Activated naive CD8-positive, alpha-beta T cell treated with anti-CD3 and anti-CD28 coated beads, Interleukin-2, amount 50 U/mL, for 24 hours (primary cell): Measurements from ENCODE around the gene C6orf62.
"Not testable (repeated sequence)": the region's sequence is repeated elsewhere in the genome, so short reads cannot be mapped to it uniquely, and the experiment has no call there.

Source experiments
- ATAC-seq: fragments of 150-1000 bp; cut with Tn5 transposase; one replicate; pipeline ENCODE4 v1.10.0; 2021
- DNase-seq: peaks from one replicate; pipeline ENCODE4 v3.0.0; 2021
- H3K27ac Mint-ChIP-seq: one replicate; pipeline ENCODE4 v1.8.0; 2021; ENCODE audit warnings: mild to moderate bottlenecking, mixed read lengths
- H3K27me3 Mint-ChIP-seq: one replicate; pipeline ENCODE4 v1.8.0; 2021; ENCODE audit warnings: mixed read lengths
- H3K36me3 Mint-ChIP-seq: one replicate; pipeline ENCODE4 v1.8.0; 2021; ENCODE audit warnings: low read depth, mixed read lengths
- H3K4me1 Mint-ChIP-seq: one replicate; pipeline ENCODE4 v1.8.0; 2021; ENCODE audit warnings: mixed read lengths
- H3K4me3 Mint-ChIP-seq: one replicate; pipeline ENCODE4 v1.8.0; 2021; ENCODE audit warnings: mild to moderate bottlenecking, moderate library complexity, mixed read lengths
- H3K9me3 Mint-ChIP-seq: one replicate; pipeline ENCODE4 v1.8.0; 2021; ENCODE audit warnings: mixed read lengths

Gene C6orf62

DNA sequence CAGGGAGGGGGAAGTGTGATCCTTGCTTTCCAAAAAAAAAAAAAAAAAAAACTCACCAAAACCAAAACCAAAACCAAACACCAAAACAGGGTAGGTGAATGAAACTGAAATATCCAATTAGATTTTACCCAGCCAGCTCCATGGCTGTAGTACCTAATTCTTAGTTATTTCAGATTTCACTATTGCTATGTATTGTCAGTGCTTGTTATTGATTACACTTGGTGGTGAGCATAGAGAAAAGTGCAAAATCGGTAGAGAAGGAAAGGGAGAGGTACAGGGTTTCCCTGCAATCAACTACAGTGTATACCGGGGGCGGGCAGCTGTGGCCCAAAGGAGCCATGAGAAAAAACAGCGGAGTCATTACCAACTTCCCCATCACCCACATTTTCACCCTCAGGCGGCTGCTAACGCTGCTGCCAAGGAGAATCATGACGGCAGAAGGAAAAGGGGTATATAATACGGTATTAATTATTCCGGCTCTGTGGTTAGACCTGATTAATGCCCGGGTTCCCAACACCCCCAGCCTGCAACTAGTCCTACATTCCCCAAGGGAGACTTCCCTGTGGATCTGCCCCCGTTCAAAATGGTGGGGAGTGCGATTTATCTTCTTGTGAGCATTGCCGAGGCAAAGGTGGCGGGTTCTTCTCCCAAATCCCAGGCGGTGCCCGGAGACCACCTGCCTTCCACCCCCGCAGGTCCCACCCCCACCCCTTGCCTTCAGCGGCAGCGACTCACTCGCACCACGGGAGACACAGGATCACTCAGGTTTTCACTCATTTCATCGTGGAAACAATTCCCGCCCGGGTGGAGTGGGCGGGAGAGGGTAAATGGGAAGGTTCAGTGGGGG is at the start of gene C6orf62:
C6orf62 (minus strand) TSS at position 30 of the 847 bp plus-strand sequence. CDS start 486 bp downstream, outside the sequence.
- Mint-ChIP-seq H3K4me3 (peak within 1 kb of the TSS; percentile 97), H3K4me1 (peaks cover 61% of the 10 kb centered on the region), H3K27me3 (no peaks in the 10 kb centered on the region), H3K36me3 (peaks cover 52% of the 10 kb centered on the region), H3K9me3 (no peaks in the 10 kb centered on the region), H3K27ac (peak within 1 kb of the TSS; percentile 99)
- DNase-seq (peak; percentile 62), ATAC-seq (no peak)

DNA sequence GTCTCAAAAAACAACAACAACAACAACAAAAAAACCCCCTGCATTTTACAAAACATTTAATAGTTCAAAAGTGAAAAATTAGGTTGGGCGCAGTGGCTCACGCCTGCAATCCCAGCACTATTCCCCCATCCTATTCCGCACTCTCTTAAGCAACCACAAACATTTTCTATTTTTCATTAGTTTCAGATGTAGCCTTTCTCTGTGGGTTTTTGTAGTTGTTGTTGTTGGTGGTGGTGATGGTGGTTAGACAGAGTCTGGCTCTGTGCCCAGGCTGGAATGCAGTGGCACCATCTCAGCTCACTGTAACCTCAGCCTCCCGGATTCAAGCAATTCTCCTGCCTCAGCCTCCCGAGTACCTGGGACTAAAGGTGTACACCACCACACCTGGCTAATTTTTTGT is 49.4 kb upstream of the C6orf62 start:
- Mint-ChIP-seq H3K9me3 (no peaks in the 10 kb centered on the region), H3K4me1 (peaks cover 2% of the 10 kb centered on the region), H3K27ac (no peak overlapping the region), H3K4me3 (no peak overlapping the region), H3K27me3 (no peaks in the 10 kb centered on the region), H3K36me3 (no peaks in the 10 kb centered on the region)
- DNase-seq, result no peak
- ATAC-seq, result no peak

- Mint-ChIP-seq H3K9me3 (no peaks in the 10 kb centered on the region), H3K4me3 (no peak overlapping the region), H3K27me3 (no peaks in the 10 kb centered on the region), H3K36me3 (no peaks in the 10 kb centered on the region), H3K4me1 (peaks cover 2% of the 10 kb centered on the region), H3K27ac (no peak overlapping the region)
- DNase-seq (no peak), ATAC-seq (peak; percentile 63)
Measured at GRCh38 chr6:24766680-24767462, 47.9 kb upstream of the C6orf62 start.

DNA sequence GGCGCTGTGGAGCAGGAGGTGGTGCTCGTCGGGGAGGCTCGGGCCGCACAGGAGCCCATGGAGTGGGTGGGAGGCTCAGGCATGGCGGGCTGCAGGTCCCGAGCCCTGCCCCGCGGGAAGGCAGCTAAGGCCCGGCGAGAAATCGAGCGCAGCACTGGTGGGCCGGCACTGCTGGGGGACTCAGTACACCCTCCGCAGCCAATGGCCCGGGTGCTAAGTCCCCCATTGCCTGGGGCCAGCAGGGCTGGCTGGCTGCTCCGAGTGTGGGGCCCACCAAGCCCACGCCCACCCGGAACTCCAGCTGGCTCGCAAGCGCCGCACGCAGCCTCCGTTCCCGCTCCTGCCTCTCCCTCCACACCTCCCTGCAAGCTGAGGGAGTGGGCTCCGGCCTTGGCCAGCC is 47.0 kb upstream of the C6orf62 start:
- H3K9me3 Mint-ChIP-seq, ATAC-seq: not testable (repeated sequence)

DNA sequence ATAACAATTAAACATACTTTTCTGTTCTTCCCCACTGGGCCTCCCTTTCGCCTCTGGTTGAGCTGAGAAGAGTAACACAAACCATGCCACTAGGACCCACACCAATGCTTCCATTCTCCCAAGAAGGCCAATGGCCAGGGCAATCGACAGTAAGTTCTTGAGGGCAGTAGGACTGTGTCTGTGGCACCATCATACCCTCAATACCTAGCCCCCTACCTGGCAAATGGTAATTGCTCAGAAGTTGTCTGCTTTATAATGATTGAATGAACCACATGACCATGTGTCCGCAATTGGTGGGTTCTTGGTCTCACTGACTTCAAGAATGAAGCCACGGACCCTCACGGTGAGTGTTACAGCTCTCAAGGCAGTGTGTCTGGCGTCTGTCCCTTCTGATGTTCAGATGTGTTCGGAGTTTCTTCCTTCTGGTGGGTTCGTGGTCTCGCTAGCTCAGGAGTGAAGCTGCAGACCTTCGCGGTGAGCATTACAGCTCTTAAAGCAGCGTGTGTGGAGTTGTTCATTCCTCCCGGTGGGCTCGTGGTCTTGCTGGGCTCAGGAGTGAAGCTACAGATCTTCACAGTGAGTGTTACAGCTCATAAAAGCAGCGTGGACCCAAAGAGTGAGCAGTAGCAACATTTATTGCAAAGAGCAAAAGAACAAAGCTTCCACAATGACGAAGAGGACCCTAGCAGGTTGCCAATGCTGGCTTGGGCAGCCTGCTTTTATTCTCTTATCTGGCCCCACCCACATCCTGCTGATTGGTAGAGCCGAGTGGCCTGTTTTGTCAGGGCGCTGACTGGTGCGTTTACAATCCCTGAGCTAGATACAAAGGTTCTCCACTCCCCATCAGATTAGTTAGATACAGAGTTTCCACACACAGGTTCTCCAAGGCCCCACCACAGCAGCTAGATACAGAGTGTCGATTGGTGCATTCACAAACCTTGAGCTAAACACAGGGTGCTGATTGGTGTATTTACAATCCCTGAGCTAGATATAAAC is 46.2 kb upstream of the C6orf62 start:
- peak overlapping the region; percentile 13 for H3K27ac Mint-ChIP-seq
- H3K4me3 Mint-ChIP-seq, H3K4me1 Mint-ChIP-seq, H3K9me3 Mint-ChIP-seq, DNase-seq, H3K27me3 Mint-ChIP-seq, H3K36me3 Mint-ChIP-seq: not testable (repeated sequence)
- ATAC-seq, result peak; percentile 28

More for the DNA sequence above, 47.0 kb upstream of the C6orf62 start:
- H3K27me3 Mint-ChIP-seq, DNase-seq, H3K36me3 Mint-ChIP-seq, H3K4me3 Mint-ChIP-seq, H3K27ac Mint-ChIP-seq, H3K4me1 Mint-ChIP-seq: not testable (repeated sequence)

GRCh38 chr6:24763578-24763977 is 44.6 kb upstream of the C6orf62 start:
- no peaks in the 10 kb centered on the region for H3K9me3 Mint-ChIP-seq
- no peak overlapping the region for H3K4me3 Mint-ChIP-seq
- no peaks in the 10 kb centered on the region for H3K27me3 Mint-ChIP-seq

DNA sequence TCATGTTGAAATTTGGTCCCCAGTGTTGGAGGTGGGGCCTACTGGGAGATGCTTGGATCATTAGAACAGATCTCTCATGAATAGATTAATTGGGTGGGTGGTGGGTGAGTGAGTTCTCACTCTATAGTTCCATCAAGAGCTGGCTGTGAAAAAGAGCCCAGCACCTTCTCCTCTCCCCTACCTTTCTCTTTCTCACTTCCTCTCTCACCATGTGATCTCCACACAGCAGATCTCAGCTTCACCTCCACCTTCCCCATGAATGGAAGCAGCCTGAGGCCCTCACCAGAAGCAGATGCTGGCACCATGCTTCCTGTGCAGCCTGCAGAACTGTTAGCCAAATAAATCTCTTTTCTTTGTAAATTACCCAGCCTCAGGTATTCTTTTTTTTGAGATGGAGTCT is 42.9 kb upstream of the C6orf62 start:
- peaks cover 2% of the 10 kb centered on the region for H3K4me1 Mint-ChIP-seq
- no peaks in the 10 kb centered on the region for H3K36me3 Mint-ChIP-seq
- no peak overlapping the region for H3K4me3 Mint-ChIP-seq
- DNase-seq, result no peak
- no peaks in the 10 kb centered on the region for H3K9me3 Mint-ChIP-seq
- no peak for ATAC-seq
- no peaks in the 10 kb centered on the region for H3K27me3 Mint-ChIP-seq
- no peak overlapping the region for H3K27ac Mint-ChIP-seq

More at GRCh38 chr6:24763578-24763977, 44.6 kb upstream of the C6orf62 start:
- DNase-seq (no peak), ATAC-seq (no peak)
- Mint-ChIP-seq H3K27ac (no peak overlapping the region), H3K4me1 (peaks cover 2% of the 10 kb centered on the region), H3K36me3 (no peaks in the 10 kb centered on the region)

GRCh38 chr6:24761193-24761835 is 42.4 kb upstream of the C6orf62 start:
- Mint-ChIP-seq H3K9me3 (no peaks in the 10 kb centered on the region), H3K27ac (no peak overlapping the region), H3K36me3 (no peaks in the 10 kb centered on the region), H3K4me1 (peaks cover 2% of the 10 kb centered on the region), H3K27me3 (no peaks in the 10 kb centered on the region), H3K4me3 (no peak overlapping the region)
- ATAC-seq, result no peak
- no peak for DNase-seq

- Mint-ChIP-seq H3K27ac (no peak overlapping the region), H3K4me1 (peaks cover 1% of the 10 kb centered on the region), H3K4me3 (no peak overlapping the region), H3K36me3 (no peaks in the 10 kb centered on the region), H3K9me3 (no peaks in the 10 kb centered on the region), H3K27me3 (no peaks in the 10 kb centered on the region)
- ATAC-seq (no peak), DNase-seq (no peak)
Measured at GRCh38 chr6:24760210-24760609, 41.3 kb upstream of the C6orf62 start.

- no peaks in the 10 kb centered on the region for H3K9me3 Mint-ChIP-seq
- no peak overlapping the region for H3K4me3 Mint-ChIP-seq
- no peaks in the 10 kb centered on the region for H3K27me3 Mint-ChIP-seq
- DNase-seq (no peak), ATAC-seq (no peak)
- no peaks in the 10 kb centered on the region for H3K4me1 Mint-ChIP-seq
- H3K27ac Mint-ChIP-seq, result no peak overlapping the region
- no peaks in the 10 kb centered on the region for H3K36me3 Mint-ChIP-seq
Measured at GRCh38 chr6:24759718-24760117, 40.8 kb upstream of the C6orf62 start.

- ATAC-seq (no peak), DNase-seq (no peak)
- H3K9me3 Mint-ChIP-seq, result peaks cover 8% of the 10 kb centered on the region
- H3K36me3 Mint-ChIP-seq, result peaks cover 1% of the 10 kb centered on the region
- H3K4me1 Mint-ChIP-seq, result no peaks in the 10 kb centered on the region
- H3K27ac Mint-ChIP-seq, result no peak overlapping the region
- H3K4me3 Mint-ChIP-seq, result no peak overlapping the region
- H3K27me3 Mint-ChIP-seq, result peaks cover under 1% of the 10 kb centered on the region
Measured at GRCh38 chr6:24757611-24758010, 38.7 kb upstream of the C6orf62 start.

DNA sequence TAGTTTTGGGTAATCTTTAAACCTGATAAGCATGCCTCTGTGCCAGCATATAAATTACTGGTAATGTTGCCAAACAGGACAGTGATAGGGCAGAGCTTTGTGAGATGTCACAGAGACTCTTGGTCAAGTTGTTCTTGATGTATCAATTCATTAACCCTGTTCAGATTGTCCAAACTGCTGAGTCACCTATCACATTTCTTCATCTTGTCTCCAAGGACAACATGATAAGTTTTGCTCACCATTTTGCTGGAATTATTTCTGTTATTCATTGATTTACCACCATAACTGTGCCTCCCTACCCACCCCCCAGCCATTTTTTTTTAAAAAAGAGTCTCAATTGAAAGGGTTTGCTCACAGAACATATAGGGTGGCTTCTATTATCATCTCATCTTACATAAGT is 36.3 kb upstream of the C6orf62 start:
- Mint-ChIP-seq H3K27me3 (peaks cover 2% of the 10 kb centered on the region), H3K36me3 (peaks cover 1% of the 10 kb centered on the region), H3K4me1 (no peaks in the 10 kb centered on the region), H3K27ac (no peak overlapping the region), H3K4me3 (no peak overlapping the region), H3K9me3 (peaks cover 8% of the 10 kb centered on the region)
- ATAC-seq (no peak), DNase-seq (no peak)

DNA sequence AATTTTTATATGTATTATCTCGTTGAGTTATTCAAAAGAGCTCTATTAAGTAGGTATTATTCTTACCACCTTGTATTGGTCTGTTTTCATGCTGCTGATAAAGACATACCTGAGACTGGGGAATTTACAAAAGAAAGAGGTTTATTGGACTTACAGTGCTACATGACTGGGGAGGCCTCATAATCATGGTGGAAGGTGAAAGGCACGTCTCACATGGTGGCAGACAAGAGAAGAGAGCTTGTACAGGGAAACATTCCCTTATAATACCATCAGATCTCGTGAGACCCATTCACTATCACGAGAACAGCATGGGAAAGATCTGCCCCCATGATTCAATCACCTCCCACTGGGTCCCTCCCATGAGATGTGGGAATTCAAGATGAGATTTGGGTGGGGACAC is 35.4 kb upstream of the C6orf62 start:
- not testable (repeated sequence) for H3K27me3 Mint-ChIP-seq, DNase-seq, H3K36me3 Mint-ChIP-seq, H3K27ac Mint-ChIP-seq, ATAC-seq, H3K4me3 Mint-ChIP-seq, H3K4me1 Mint-ChIP-seq, H3K9me3 Mint-ChIP-seq

DNA sequence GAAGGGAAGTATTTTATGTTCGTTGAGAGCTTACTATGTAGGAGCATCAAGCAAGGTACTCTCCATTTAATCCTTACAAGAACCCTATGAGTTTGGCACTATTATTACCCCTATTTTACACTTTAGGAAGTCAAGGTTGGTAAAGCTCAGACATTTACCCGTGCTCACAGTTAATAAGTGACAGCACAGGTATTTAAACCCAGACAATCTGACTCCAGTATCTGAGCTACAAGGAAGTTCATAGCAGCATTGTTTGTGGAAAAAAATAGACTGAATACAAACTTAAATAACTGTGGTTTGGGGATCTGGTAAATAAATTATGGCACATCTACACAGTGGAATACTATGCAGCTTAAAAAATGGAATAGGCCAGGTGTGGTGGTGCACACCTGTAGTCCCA is 34.6 kb upstream of the C6orf62 start:
- no peak for ATAC-seq
- H3K4me3 Mint-ChIP-seq, result no peak overlapping the region
- no peak for DNase-seq
- no peak overlapping the region for H3K27ac Mint-ChIP-seq
- H3K36me3 Mint-ChIP-seq, result peaks cover 1% of the 10 kb centered on the region
- H3K4me1 Mint-ChIP-seq, result no peaks in the 10 kb centered on the region
- peaks cover 2% of the 10 kb centered on the region for H3K27me3 Mint-ChIP-seq
- H3K9me3 Mint-ChIP-seq, result peaks cover 8% of the 10 kb centered on the region
